K562 (cell line): Measurements from ENCODE around the gene GABPB1. TPM values are rescaled to one million over a fixed set of nuclear protein-coding genes. Genes with fewer than 3 reads are reported as not detected.
A peak's percentile ranks its signal among the peaks of the same experiment; 100 is the strongest.

Experiments used
- ARID1B ChIP-seq: fragments of 450-650 bp; IDR thresholded peaks from 2 replicates; pipeline ENCODE4 v1.6.1; 2016; ENCODE audit warnings: antibody characterized with exemption, mild to moderate bottlenecking, inconsistent platforms
- BDP1 ChIP-seq: IDR thresholded peaks from 3 replicates; pipeline ENCODE4 v1.6.1; 2011; ENCODE audit not compliant: insufficient read length, insufficient read depth
- E2F1 ChIP-seq: sonication (generic); formaldehyde crosslinking; IDR thresholded peaks from 2 replicates; pipeline ENCODE4 v1.8.1; 2023; ENCODE audit warnings: mild to moderate bottlenecking, missing genetic modification reagents, moderate library complexity
- ETV5 ChIP-seq: sonication (generic); formaldehyde crosslinking; IDR thresholded peaks from 2 replicates; pipeline ENCODE4 v1.4.0; 2020; ENCODE audit warnings: low read depth, mild to moderate bottlenecking, missing genetic modification reagents
- FOSL1 ChIP-seq: fragments of 200-800 bp; sonication (Bioruptor generic); conservative IDR thresholded peaks from 2 replicates; pipeline ENCODE4 v1.6.1; 2016; ENCODE audit warnings: missing genetic modification characterization, missing compliant biosample characterization
- FOXK2 ChIP-seq, 2 experiments: fragments of 450-650 bp; IDR thresholded peaks in 1 of 2; conservative IDR thresholded peaks in 1 of 2; 2 replicates each; pipeline ENCODE4 v1.6.1; 2016; ENCODE audit warnings: low read depth in 2 of 2, mild to moderate bottlenecking in 1 of 2
- MEF2D ChIP-seq: conservative IDR thresholded peaks from 2 replicates; pipeline ENCODE4 v1.6.1; 2016; ENCODE audit warnings: low read depth, missing genetic modification characterization, missing compliant biosample characterization
- MITF ChIP-seq: IDR thresholded peaks from 2 replicates; pipeline ENCODE4 v1.6.1; 2014; ENCODE audit warnings: antibody characterized with exemption
- MTA1 ChIP-seq: fragments of 450-650 bp; IDR thresholded peaks from 2 replicates; pipeline ENCODE4 v1.6.1; 2017; ENCODE audit warnings: borderline replicate concordance
- NBN ChIP-seq: fragments of 450-650 bp; IDR thresholded peaks from 2 replicates; pipeline ENCODE4 v1.6.1; 2016; ENCODE audit warnings: low read depth, mild to moderate bottlenecking
- NCOA1 ChIP-seq: fragments of 450-650 bp; IDR thresholded peaks from 2 replicates; pipeline ENCODE4 v1.6.1; 2016; ENCODE audit warnings: low read depth
- NKRF ChIP-seq: fragments of 450-650 bp; IDR thresholded peaks from 2 replicates; pipeline ENCODE4 v1.6.1; 2016; ENCODE audit warnings: borderline replicate concordance
- PRDM10 ChIP-seq: fragments of 450-650 bp; IDR thresholded peaks from 2 replicates; pipeline ENCODE4 v1.6.1; 2018; ENCODE audit not compliant: partially characterized antibody
- SETDB1 ChIP-seq: IDR thresholded peaks from one replicate; pipeline ENCODE4 v1.6.1; 2012; ENCODE audit warnings: low read length, control low read depth, inconsistent platforms
- SMAD3 ChIP-seq: fragments of 450-650 bp; formaldehyde crosslinking; conservative IDR thresholded peaks from 2 replicates; pipeline ENCODE4 v1.4.0; 2020; ENCODE audit warnings: mild to moderate bottlenecking
- ZNF165 ChIP-seq: fragments of 250-450 bp; sonication (Bioruptor Pico); IDR thresholded peaks from 2 replicates; pipeline ENCODE4 v1.4.0; 2020; ENCODE audit warnings: borderline replicate concordance
- ZNF175 ChIP-seq: fragments of 200-800 bp; sonication (Bioruptor generic); IDR thresholded peaks from 2 replicates; pipeline ENCODE4 v1.6.1; 2016; ENCODE audit warnings: low read depth, mild to moderate bottlenecking, missing genetic modification characterization, missing compliant biosample characterization
- ZNF239 ChIP-seq: fragments of 250-450 bp; sonication (Bioruptor Pico); IDR thresholded peaks from 2 replicates; pipeline ENCODE4 v1.4.0; 2020; ENCODE audit warnings: mild to moderate bottlenecking
- ZNF282 ChIP-seq: sonication (generic); formaldehyde crosslinking; IDR thresholded peaks from 2 replicates; pipeline ENCODE4 v1.8.1; 2023; ENCODE audit warnings: missing genetic modification reagents
- polyA plus RNA-seq, 8 experiments: library from polyadenylated mRNA; depleted of rRNA in 4 of 8; stranded (reverse) in 5 of 8; unstranded in 3 of 8; fragments of >200 nt; fragmentation: Nextera tagmentation in 2 of 8; fragmentation: Illumina TruSeq in 1 of 8; extraction: Ambion mirVana in 2 of 8; extraction: Trizol in 1 of 8; gene quantifications; 2 replicates each; pipeline versions ENCODE4 v1.2.1 to v1.2.3, GENCODE V29; 2011 to 2014; ENCODE audit warnings: inconsistent platforms in 1 of 8, missing spikeins in 1 of 8
- total RNA-seq, 7 experiments: library from RNA; depleted of rRNA in 6 of 7; stranded (reverse); fragments of >200 nt in 6 of 7; fragmentation: Illumina TruSeq in 2 of 7; extraction: Trizol in 2 of 7; gene quantifications; 2 replicates each; pipeline versions ENCODE4 v1.2.1 to v1.2.3, GENCODE V29; 2011 to 2021; ENCODE audit warnings: low replicate concordance in 1 of 7

The GABPB1 gene
- total and polyA plus RNA-seq, 9 of the 15 experiments (the other 6 are each of a cell fraction or from before 2014, with no cell fraction given): 11.8 to 42.3 (median 33.2) TPM

GRCh38 chr15:50256188-50257041 lies 98.6 kb downstream of the GABPB1 start (continued):
- no peak for TF ChIP-seq ZNF175
- TF ChIP-seq ZNF282 (CRISPR knock-in tag): no peak
- TF ChIP-seq ZNF165 (CRISPR knock-in tag): no peak
- TF ChIP-seq ZNF239 (CRISPR knock-in tag): no peak
- TF ChIP-seq PRDM10: no peak
- TF ChIP-seq E2F1 (CRISPR knock-in tag): no peak
- TF ChIP-seq MTA1: no peak
- TF ChIP-seq MEF2D: no peak
- no peak for TF ChIP-seq NKRF
- no peak for TF ChIP-seq SMAD3 (CRISPR knock-in tag)
- TF ChIP-seq SETDB1: no peak
- 0 out of 4 replicates have a peak, but pooled peaks of 1 of the 2 experiments have one; percentile 20 for TF ChIP-seq FOXK2 (conservative IDR thresholded peaks at IDR 0.05 in 1 of 2, IDR thresholded peaks at IDR 0.05 in 1 of 2; ENCODE audit: low read depth in 2 of 2)
- TF ChIP-seq BDP1: no peak
- TF ChIP-seq NCOA1: no peak
- no peak for TF ChIP-seq NBN
- TF ChIP-seq MITF: no peak
- 0 out of 2 replicates have a peak, but pooled peaks have one; percentile 24 for TF ChIP-seq ARID1B
- TF ChIP-seq ETV5 (CRISPR knock-in tag): no peak
- peak; percentile 70 for TF ChIP-seq FOSL1 (tag)
